OCI-LY1 (cell line): ENCODE data around the gene RND3.

Experiments used
- H2AFZ ChIP-seq: fragments of 200-600 bp; sonication (generic), shearing (Covaris generic); 2 replicates; pipeline ENCODE4 v1.6.0; 2014; ENCODE audit warnings: antibody characterized with exemption, mild to moderate bottlenecking, low read length
- H3F3A ChIP-seq: fragments of 200-600 bp; sonication (generic), shearing (Covaris generic); 2 replicates; pipeline ENCODE4 v1.6.0; 2014; ENCODE audit warnings: mild to moderate bottlenecking, antibody characterized with exemption, low read length, moderate library complexity; ENCODE audit not compliant: insufficient read depth
- H3K27ac ChIP-seq: fragments of 200-600 bp; sonication (generic); 2 replicates; pipeline ENCODE4 v1.5.1; 2014; ENCODE audit warnings: low read length, mixed run types, mild to moderate bottlenecking, low read depth; ENCODE audit not compliant: poor library complexity, severe bottlenecking
- H3K27me3 ChIP-seq: fragments of 200-600 bp; sonication (generic); 2 replicates; pipeline ENCODE4 v1.6.0; 2014; ENCODE audit warnings: antibody characterized with exemption, mild to moderate bottlenecking, low read length, moderate library complexity; ENCODE audit not compliant: insufficient read depth
- H3K36me3 ChIP-seq: fragments of 200-600 bp; sonication (generic); 2 replicates; pipeline ENCODE4 v1.6.1; 2014; ENCODE audit warnings: mild to moderate bottlenecking, antibody characterized with exemption, low read length, moderate library complexity, mixed read lengths; ENCODE audit not compliant: insufficient read depth
- H3K4me1 ChIP-seq: fragments of 200-600 bp; sonication (generic); 2 replicates; pipeline ENCODE4 v1.5.1; 2014; ENCODE audit warnings: mild to moderate bottlenecking, low read length, moderate library complexity; ENCODE audit not compliant: insufficient read depth, severe bottlenecking
- H3K4me2 ChIP-seq: fragments of 200-600 bp; sonication (generic), shearing (Covaris generic); 2 replicates; pipeline ENCODE4 v1.6.1; 2014; ENCODE audit warnings: low read length
- H3K4me3 ChIP-seq: fragments of 200-600 bp; sonication (generic); 2 replicates; pipeline ENCODE4 v1.5.1; 2014; ENCODE audit warnings: low read length, low read depth, mild to moderate bottlenecking, mixed read lengths; ENCODE audit not compliant: poor library complexity, severe bottlenecking
- H3K79me2 ChIP-seq: fragments of 200-600 bp; shearing (Covaris generic); 2 replicates; pipeline ENCODE4 v1.6.1; 2016; ENCODE audit warnings: mixed run types, low read length, mixed read lengths; ENCODE audit not compliant: insufficient read depth
- H3K9ac ChIP-seq: fragments of 200-600 bp; sonication (generic), shearing (Covaris generic); 2 replicates; pipeline ENCODE4 v1.6.1; 2014; ENCODE audit warnings: mild to moderate bottlenecking, low read length, mixed read lengths
- H3K9me2 ChIP-seq: fragments of 200-600 bp; sonication (generic), shearing (Covaris generic); 2 replicates; pipeline ENCODE4 v1.6.1; 2014; ENCODE audit warnings: low read depth, mild to moderate bottlenecking, low read length, mixed read lengths
- H3K9me3 ChIP-seq: fragments of 200-600 bp; shearing (Covaris generic); 2 replicates; pipeline ENCODE4 v1.6.1; 2014; ENCODE audit warnings: low read length, mixed read lengths
- H4K20me1 ChIP-seq: fragments of 200-600 bp; sonication (generic), shearing (Covaris generic); 2 replicates; pipeline ENCODE4 v1.6.0; 2016; ENCODE audit warnings: mild to moderate bottlenecking, low read length; ENCODE audit not compliant: insufficient read depth
- CTCF ChIP-seq: fragments of 200-600 bp; sonication (generic), shearing (Covaris generic); IDR thresholded peaks from 2 replicates; pipeline ENCODE4 v1.5.1; 2017; ENCODE audit warnings: mild to moderate bottlenecking, antibody characterized with exemption, low read length, moderate library complexity, mixed read lengths
- EZH2 ChIP-seq: fragments of 200-600 bp; sonication (generic), shearing (Covaris generic); IDR thresholded peaks from 2 replicates; pipeline ENCODE4 v1.8.0; 2017; ENCODE audit warnings: borderline replicate concordance, mixed run types, mild to moderate bottlenecking, antibody characterized with exemption, low read length, moderate library complexity, mixed read lengths

Gene RND3

GRCh38 chr2:150507071-150507470 lies 19.6 kb upstream of the RND3 start:
- Histone ChIP-seq H3K79me2 (no peaks in the 10 kb centered on the region), H3K9me2 (no peaks in the 10 kb centered on the region), H3K27me3 (no peaks in the 10 kb centered on the region), H3F3A (no peaks in the 10 kb centered on the region), H3K9me3 (no peaks in the 10 kb centered on the region), H3K27ac (no peak overlapping the region), H3K9ac (no peak overlapping the region), H3K4me3 (no peak overlapping the region), H4K20me1 (no peaks in the 10 kb centered on the region), H2AFZ (no peak overlapping the region), H3K4me2 (no peak overlapping the region), H3K4me1 (no peaks in the 10 kb centered on the region), H3K36me3 (no peaks in the 10 kb centered on the region)
- TF ChIP-seq EZH2, result no peak
- no peak for TF ChIP-seq CTCF

GRCh38 chr2:150505178-150505577 lies 17.7 kb upstream of the RND3 start:
- Histone ChIP-seq H3K9me2 (no peaks in the 10 kb centered on the region), H3K79me2 (no peaks in the 10 kb centered on the region), H3F3A (no peaks in the 10 kb centered on the region), H3K27me3 (no peaks in the 10 kb centered on the region), H3K4me1 (no peaks in the 10 kb centered on the region), H3K36me3 (no peaks in the 10 kb centered on the region), H2AFZ (no peak overlapping the region), H3K4me2 (no peak overlapping the region), H3K4me3 (no peak overlapping the region), H3K9me3 (no peaks in the 10 kb centered on the region), H3K27ac (no peak overlapping the region), H3K9ac (no peak overlapping the region), H4K20me1 (no peaks in the 10 kb centered on the region)
- TF ChIP-seq EZH2 (no peak), CTCF (no peak)

- Histone ChIP-seq H3K79me2 (no peaks in the 10 kb centered on the region), H2AFZ (no peak overlapping the region), H3K4me1 (no peaks in the 10 kb centered on the region), H3K27ac (no peak overlapping the region), H3K9me2 (no peaks in the 10 kb centered on the region), H3K4me2 (no peak overlapping the region), H4K20me1 (no peaks in the 10 kb centered on the region), H3K9me3 (no peaks in the 10 kb centered on the region), H3K4me3 (no peak overlapping the region), H3K9ac (no peak overlapping the region), H3F3A (no peaks in the 10 kb centered on the region), H3K27me3 (no peaks in the 10 kb centered on the region), H3K36me3 (no peaks in the 10 kb centered on the region)
- no peak for TF ChIP-seq CTCF
- TF ChIP-seq EZH2, result no peak
Observed at GRCh38 chr2:150495993-150496627, 8.6 kb upstream of the RND3 start.
